HEK293 (cell line): ENCODE data around the gene ICAM4.

Experiments
- BCL6B ChIP-seq: fragments of 450-650 bp; formaldehyde crosslinking; IDR thresholded peaks from 2 replicates; pipeline ENCODE4 v1.5.1; 2017; ENCODE audit warnings: missing biosample characterization, missing genetic modification characterization
- GLIS2 ChIP-seq: fragments of 450-650 bp; formaldehyde crosslinking; IDR thresholded peaks from 2 replicates; pipeline ENCODE4 v1.5.1; 2016; ENCODE audit warnings: missing biosample characterization, missing genetic modification characterization
- KLF16 ChIP-seq: fragments of 450-650 bp; formaldehyde crosslinking; IDR thresholded peaks from 2 replicates; pipeline ENCODE4 v1.5.1; 2017; ENCODE audit warnings: missing biosample characterization, missing genetic modification characterization
- OSR2 ChIP-seq: fragments of 450-650 bp; formaldehyde crosslinking; IDR thresholded peaks from 2 replicates; pipeline ENCODE4 v1.5.1; 2016; ENCODE audit warnings: missing biosample characterization, missing genetic modification characterization
- SCRT2 ChIP-seq: fragments of 450-650 bp; formaldehyde crosslinking; IDR thresholded peaks from 2 replicates; pipeline ENCODE4 v1.5.1; 2016; ENCODE audit warnings: missing biosample characterization, missing genetic modification characterization
- WT1 ChIP-seq: fragments of 450-650 bp; formaldehyde crosslinking; IDR thresholded peaks from 2 replicates; pipeline ENCODE4 v1.5.1; 2016; ENCODE audit warnings: missing biosample characterization, missing genetic modification characterization
- YY2 ChIP-seq: fragments of 450-650 bp; formaldehyde crosslinking; IDR thresholded peaks from 2 replicates; pipeline ENCODE4 v1.5.1; 2016; ENCODE audit warnings: missing biosample characterization, missing genetic modification characterization
- ZBTB17 ChIP-seq: fragments of 450-650 bp; formaldehyde crosslinking; IDR thresholded peaks from 2 replicates; pipeline ENCODE4 v1.5.1; 2016; ENCODE audit warnings: missing biosample characterization, missing genetic modification characterization
- ZEB2 ChIP-seq: fragments of 450-650 bp; formaldehyde crosslinking; IDR thresholded peaks from 2 replicates; pipeline ENCODE4 v1.5.1; 2016; ENCODE audit warnings: missing biosample characterization, missing genetic modification characterization
- ZNF112 ChIP-seq: fragments of 450-650 bp; formaldehyde crosslinking; IDR thresholded peaks from 2 replicates; pipeline ENCODE4 v1.5.0; 2017; ENCODE audit warnings: missing biosample characterization, missing genetic modification characterization
- ZNF133 ChIP-seq: fragments of 450-650 bp; formaldehyde crosslinking; IDR thresholded peaks from 2 replicates; pipeline ENCODE4 v1.5.1; 2016; ENCODE audit warnings: missing biosample characterization, missing genetic modification characterization
- ZNF16 ChIP-seq: fragments of 450-650 bp; formaldehyde crosslinking; IDR thresholded peaks from 2 replicates; pipeline ENCODE4 v1.5.1; 2016; ENCODE audit warnings: low read depth, missing biosample characterization, missing genetic modification characterization
- ZNF175 ChIP-seq: fragments of 450-650 bp; formaldehyde crosslinking; IDR thresholded peaks from 2 replicates; pipeline ENCODE4 v1.5.1; 2016; ENCODE audit warnings: missing biosample characterization, missing genetic modification characterization
- ZNF19 ChIP-seq: fragments of 450-650 bp; formaldehyde crosslinking; IDR thresholded peaks from 2 replicates; pipeline ENCODE4; 2016; ENCODE audit warnings: missing biosample characterization, missing genetic modification characterization, low read depth
- ZNF223 ChIP-seq: fragments of 450-650 bp; formaldehyde crosslinking; IDR thresholded peaks from 2 replicates; pipeline ENCODE4 v1.5.1; 2016; ENCODE audit warnings: missing biosample characterization, missing genetic modification characterization
- ZNF391 ChIP-seq: fragments of 450-650 bp; formaldehyde crosslinking; IDR thresholded peaks from 2 replicates; pipeline ENCODE4 v1.5.1; 2016; ENCODE audit warnings: low read depth, missing biosample characterization, missing genetic modification characterization, borderline replicate concordance
- ZNF398 ChIP-seq: fragments of 450-650 bp; formaldehyde crosslinking; IDR thresholded peaks from 2 replicates; pipeline ENCODE4 v1.5.1; 2017; ENCODE audit warnings: missing biosample characterization, missing genetic modification characterization
- ZNF449 ChIP-seq: fragments of 450-650 bp; formaldehyde crosslinking; IDR thresholded peaks from 2 replicates; pipeline ENCODE4 v1.5.1; 2017; ENCODE audit warnings: missing biosample characterization, mild to moderate bottlenecking, missing genetic modification characterization, moderate library complexity
- ZNF549 ChIP-seq: fragments of 450-650 bp; IDR thresholded peaks from 2 replicates; pipeline ENCODE4 v1.5.1; 2018; ENCODE audit warnings: missing biosample characterization, missing genetic modification characterization, mild to moderate bottlenecking, inconsistent platforms, moderate library complexity
- ZNF560 ChIP-seq: fragments of 450-650 bp; formaldehyde crosslinking; IDR thresholded peaks from 2 replicates; pipeline ENCODE4 v1.5.1; 2017; ENCODE audit warnings: missing biosample characterization, missing genetic modification characterization, borderline replicate concordance
- ZNF571 ChIP-seq: fragments of 450-650 bp; formaldehyde crosslinking; IDR thresholded peaks from 2 replicates; pipeline ENCODE4 v1.5.0; 2017; ENCODE audit warnings: missing biosample characterization, missing genetic modification characterization
- ZNF610 ChIP-seq: fragments of 450-650 bp; formaldehyde crosslinking; IDR thresholded peaks from 2 replicates; pipeline ENCODE4 v1.5.1; 2016; ENCODE audit warnings: missing biosample characterization, missing genetic modification characterization, borderline replicate concordance
- ZNF664 ChIP-seq: fragments of 450-650 bp; formaldehyde crosslinking; IDR thresholded peaks from 2 replicates; pipeline ENCODE4 v1.5.1; 2016; ENCODE audit warnings: missing biosample characterization, missing genetic modification characterization
- ZNF792 ChIP-seq: fragments of 450-650 bp; formaldehyde crosslinking; IDR thresholded peaks from 2 replicates; pipeline ENCODE4 v1.5.1; 2016; ENCODE audit warnings: missing biosample characterization, missing genetic modification characterization
- TF ChIP-seq, protein P1 (sequence below): fragments of 450-650 bp; formaldehyde crosslinking; IDR thresholded peaks from 2 replicates; pipeline ENCODE4 v1.5.1; 2016; ENCODE audit warnings: missing biosample characterization, missing genetic modification characterization, borderline replicate concordance
- TF ChIP-seq, protein P2 (sequence below): sonication (generic); formaldehyde crosslinking; IDR thresholded peaks from 2 replicates; pipeline ENCODE4 v1.8.1; 2022; ENCODE audit warnings: mild to moderate bottlenecking, moderate library complexity, missing genetic modification reagents
- TF ChIP-seq, protein P3 (sequence below): fragments of 450-650 bp; formaldehyde crosslinking; IDR thresholded peaks from 2 replicates; pipeline ENCODE4 v1.5.1; 2016; ENCODE audit warnings: missing biosample characterization, missing genetic modification characterization, borderline replicate concordance

ICAM4 gene

GRCh38 chr19:10289167-10289835 is 2.5 kb downstream of the ICAM4 start (continued):
- TF ChIP-seq ZNF391 (tag by site-specific recombination) (no peak), ZNF792 (no peak), ZNF549 (no peak), ZBTB17 (no peak), ZNF449 (tag by site-specific recombination) (no peak), OSR2 (tag by site-specific recombination) (no peak), ZNF560 (tag by site-specific recombination) (no peak), ZNF175 (tag by site-specific recombination) (no peak), ZNF16 (tag by site-specific recombination) (no peak), ZNF133 (tag by site-specific recombination) (no peak), ZNF223 (no peak), ZNF664 (no peak), WT1 (tag by site-specific recombination) (no peak; the same call in 1 of the 2 replicates), ZEB2 (tag by site-specific recombination) (peak; percentile 60), YY2 (peak; percentile 44; the same call in 1 of the 2 replicates), ZNF112 (tag by site-specific recombination) (no peak), KLF16 (tag by site-specific recombination) (no peak; the same call in none of the 2 replicates), ZNF398 (tag by site-specific recombination) (no peak), ZNF19 (tag by site-specific recombination) (no peak), BCL6B (tag by site-specific recombination) (no peak), ZNF571 (no peak), GLIS2 (no peak; the same call in none of the 2 replicates), ZNF610 (tag by site-specific recombination) (no peak), SCRT2 (no peak)
- TF ChIP-seq, protein P1, sequence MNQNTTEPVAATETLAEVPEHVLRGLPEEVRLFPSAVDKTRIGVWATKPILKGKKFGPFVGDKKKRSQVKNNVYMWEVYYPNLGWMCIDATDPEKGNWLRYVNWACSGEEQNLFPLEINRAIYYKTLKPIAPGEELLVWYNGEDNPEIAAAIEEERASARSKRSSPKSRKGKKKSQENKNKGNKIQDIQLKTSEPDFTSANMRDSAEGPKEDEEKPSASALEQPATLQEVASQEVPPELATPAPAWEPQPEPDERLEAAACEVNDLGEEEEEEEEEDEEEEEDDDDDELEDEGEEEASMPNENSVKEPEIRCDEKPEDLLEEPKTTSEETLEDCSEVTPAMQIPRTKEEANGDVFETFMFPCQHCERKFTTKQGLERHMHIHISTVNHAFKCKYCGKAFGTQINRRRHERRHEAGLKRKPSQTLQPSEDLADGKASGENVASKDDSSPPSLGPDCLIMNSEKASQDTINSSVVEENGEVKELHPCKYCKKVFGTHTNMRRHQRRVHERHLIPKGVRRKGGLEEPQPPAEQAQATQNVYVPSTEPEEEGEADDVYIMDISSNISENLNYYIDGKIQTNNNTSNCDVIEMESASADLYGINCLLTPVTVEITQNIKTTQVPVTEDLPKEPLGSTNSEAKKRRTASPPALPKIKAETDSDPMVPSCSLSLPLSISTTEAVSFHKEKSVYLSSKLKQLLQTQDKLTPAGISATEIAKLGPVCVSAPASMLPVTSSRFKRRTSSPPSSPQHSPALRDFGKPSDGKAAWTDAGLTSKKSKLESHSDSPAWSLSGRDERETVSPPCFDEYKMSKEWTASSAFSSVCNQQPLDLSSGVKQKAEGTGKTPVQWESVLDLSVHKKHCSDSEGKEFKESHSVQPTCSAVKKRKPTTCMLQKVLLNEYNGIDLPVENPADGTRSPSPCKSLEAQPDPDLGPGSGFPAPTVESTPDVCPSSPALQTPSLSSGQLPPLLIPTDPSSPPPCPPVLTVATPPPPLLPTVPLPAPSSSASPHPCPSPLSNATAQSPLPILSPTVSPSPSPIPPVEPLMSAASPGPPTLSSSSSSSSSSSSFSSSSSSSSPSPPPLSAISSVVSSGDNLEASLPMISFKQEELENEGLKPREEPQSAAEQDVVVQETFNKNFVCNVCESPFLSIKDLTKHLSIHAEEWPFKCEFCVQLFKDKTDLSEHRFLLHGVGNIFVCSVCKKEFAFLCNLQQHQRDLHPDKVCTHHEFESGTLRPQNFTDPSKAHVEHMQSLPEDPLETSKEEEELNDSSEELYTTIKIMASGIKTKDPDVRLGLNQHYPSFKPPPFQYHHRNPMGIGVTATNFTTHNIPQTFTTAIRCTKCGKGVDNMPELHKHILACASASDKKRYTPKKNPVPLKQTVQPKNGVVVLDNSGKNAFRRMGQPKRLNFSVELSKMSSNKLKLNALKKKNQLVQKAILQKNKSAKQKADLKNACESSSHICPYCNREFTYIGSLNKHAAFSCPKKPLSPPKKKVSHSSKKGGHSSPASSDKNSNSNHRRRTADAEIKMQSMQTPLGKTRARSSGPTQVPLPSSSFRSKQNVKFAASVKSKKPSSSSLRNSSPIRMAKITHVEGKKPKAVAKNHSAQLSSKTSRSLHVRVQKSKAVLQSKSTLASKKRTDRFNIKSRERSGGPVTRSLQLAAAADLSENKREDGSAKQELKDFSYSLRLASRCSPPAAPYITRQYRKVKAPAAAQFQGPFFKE, result no peak
- TF ChIP-seq, protein P2, sequence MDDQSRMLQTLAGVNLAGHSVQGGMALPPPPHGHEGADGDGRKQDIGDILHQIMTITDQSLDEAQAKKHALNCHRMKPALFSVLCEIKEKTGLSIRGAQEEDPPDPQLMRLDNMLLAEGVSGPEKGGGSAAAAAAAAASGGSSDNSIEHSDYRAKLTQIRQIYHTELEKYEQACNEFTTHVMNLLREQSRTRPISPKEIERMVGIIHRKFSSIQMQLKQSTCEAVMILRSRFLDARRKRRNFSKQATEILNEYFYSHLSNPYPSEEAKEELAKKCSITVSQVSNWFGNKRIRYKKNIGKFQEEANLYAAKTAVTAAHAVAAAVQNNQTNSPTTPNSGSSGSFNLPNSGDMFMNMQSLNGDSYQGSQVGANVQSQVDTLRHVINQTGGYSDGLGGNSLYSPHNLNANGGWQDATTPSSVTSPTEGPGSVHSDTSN, result no peak
- TF ChIP-seq, protein P3, sequence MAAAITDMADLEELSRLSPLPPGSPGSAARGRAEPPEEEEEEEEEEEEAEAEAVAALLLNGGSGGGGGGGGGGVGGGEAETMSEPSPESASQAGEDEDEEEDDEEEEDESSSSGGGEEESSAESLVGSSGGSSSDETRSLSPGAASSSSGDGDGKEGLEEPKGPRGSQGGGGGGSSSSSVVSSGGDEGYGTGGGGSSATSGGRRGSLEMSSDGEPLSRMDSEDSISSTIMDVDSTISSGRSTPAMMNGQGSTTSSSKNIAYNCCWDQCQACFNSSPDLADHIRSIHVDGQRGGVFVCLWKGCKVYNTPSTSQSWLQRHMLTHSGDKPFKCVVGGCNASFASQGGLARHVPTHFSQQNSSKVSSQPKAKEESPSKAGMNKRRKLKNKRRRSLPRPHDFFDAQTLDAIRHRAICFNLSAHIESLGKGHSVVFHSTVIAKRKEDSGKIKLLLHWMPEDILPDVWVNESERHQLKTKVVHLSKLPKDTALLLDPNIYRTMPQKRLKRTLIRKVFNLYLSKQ (tag by site-specific recombination), result no peak
